ENCODE results near the gene OR6C68.
"Not testable (repeated sequence)": the region's sequence is repeated elsewhere in the genome, so short reads cannot be mapped to it uniquely, and the experiment has no call there.

The OR6C68 gene

DNA sequence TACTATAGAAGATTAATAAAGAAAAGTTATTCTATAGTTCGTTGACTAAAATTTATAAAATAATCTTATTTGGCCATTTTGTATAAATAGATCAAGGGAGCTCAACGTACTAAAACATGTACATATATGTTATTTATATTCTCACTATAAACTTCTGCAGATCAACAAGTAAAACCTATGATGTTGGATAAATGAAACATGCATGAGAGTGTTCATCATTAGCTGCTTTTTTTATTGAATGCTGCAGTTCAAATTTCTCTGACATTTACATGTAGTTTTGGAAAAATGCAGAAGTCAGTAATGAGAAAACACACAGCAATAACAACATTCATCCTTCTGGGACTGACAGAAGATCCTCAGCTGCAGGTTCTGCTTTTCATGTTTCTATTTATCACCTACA is at the start of gene OR6C68:
TSS of gene OR6C68 (plus strand) at position 301 of the 400 bp plus-strand sequence. CDS start at position 301, 0 bp downstream.
- DNase-seq (ENCODE audit: low read depth in 2 of 2), result no peak

GRCh38 chr12:55443776-55444175 is 48.4 kb upstream of the OR6C68 start, which contains the start of gene OR6C2:
OR6C2 (plus strand) TSS chr12:55444076; CDS start chr12:55452214, 8,138 bp downstream.
- no peak for DNase-seq (ENCODE audit: low read depth in 2 of 2)

DNA sequence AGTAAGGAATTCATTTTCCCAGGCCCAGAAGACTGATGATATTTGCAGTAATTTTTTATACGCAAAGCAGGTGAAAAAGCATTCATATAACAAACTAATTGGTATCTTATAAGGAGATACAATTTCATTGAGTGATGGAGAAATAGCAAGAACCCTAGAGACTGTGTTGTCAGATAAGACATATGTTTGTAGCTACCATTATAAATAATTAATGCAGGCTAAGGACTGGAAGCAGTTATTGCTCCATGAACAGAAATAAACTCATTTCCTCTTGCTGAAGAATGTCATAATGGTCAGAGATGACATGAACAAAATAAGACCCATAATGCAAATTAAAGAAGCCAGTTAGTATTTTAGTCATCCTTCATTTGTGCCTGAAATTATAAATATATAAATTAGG is 46.8 kb upstream of the OR6C68 start:
- no peak for DNase-seq (ENCODE audit: low read depth in 2 of 2)

DNA sequence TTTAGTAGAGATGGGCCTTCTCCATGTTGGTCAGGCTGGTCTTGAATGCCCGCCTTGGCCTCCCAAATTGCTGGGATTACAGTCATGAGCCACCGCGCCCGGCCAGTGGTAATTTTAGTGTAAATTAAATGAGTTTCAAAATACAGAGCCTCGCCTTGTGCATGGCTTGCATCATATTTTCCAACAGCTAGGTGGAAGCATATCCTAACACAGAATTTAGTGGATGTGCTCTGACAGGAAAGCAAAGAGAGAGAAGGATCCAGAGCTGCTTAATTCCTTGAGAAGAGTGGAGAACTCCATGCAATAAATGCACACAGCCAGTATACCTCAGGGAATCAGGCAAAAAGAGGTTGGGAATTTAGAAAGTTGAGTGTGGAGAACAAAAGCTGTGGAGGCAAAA is 45.9 kb upstream of the OR6C68 start:
- DNase-seq (ENCODE audit: low read depth in 2 of 2), result no peak

DNA sequence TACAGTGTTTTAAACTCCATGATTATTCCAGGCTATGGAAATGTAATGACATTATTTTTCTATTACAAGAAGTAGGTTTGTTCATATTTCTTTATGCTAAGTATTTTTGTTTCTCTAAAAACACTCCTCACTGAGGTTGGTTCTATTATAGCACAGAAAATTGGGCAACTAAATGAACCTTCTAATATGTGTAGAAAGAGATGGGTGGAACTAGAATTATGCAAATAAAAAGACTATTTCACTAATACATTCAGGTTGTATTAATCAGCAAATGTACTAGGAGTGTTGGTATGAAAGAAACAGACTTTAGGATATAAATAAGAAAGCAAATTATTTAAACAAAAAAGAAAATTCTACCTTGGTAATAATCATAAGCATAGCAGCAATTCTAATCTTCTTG is 43.4 kb upstream of the OR6C68 start:
- DNase-seq (ENCODE audit: low read depth in 2 of 2), result no peak

GRCh38 chr12:55464926-55465325 is 27.3 kb upstream of the OR6C68 start:
- DNase-seq (ENCODE audit: low read depth in 2 of 2), result not testable (repeated sequence)

DNA sequence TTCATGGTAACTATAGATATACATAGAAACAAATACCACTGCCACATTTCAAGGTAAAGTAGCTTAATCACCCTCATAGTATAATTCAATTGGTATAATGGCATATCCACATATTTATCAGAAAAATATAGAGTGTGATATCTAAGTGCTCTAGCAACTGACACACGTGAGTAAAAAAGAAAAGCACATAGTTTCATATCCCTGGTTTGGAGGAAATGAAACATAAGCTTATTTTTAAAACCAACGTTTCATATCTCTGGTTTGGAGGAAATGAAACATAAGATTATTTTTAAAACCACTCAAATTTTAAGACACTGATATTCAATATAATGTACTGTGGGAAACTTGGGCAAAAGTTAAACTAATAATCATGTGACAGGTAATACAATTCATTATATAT is 24.3 kb upstream of the OR6C68 start:
- no peak for DNase-seq (ENCODE audit: low read depth in 2 of 2)

- no peak for DNase-seq (ENCODE audit: low read depth in 2 of 2)
Measured at GRCh38 chr12:55469291-55469690, 22.9 kb upstream of the OR6C68 start.

GRCh38 chr12:55470088-55470829 is 21.9 kb upstream of the OR6C68 start, which contains the start of gene OR6C70:
OR6C70 (minus strand) TSS chr12:55470138; CDS start chr12:55470138, 0 bp downstream.
- no peak for DNase-seq (ENCODE audit: low read depth in 2 of 2)

DNA sequence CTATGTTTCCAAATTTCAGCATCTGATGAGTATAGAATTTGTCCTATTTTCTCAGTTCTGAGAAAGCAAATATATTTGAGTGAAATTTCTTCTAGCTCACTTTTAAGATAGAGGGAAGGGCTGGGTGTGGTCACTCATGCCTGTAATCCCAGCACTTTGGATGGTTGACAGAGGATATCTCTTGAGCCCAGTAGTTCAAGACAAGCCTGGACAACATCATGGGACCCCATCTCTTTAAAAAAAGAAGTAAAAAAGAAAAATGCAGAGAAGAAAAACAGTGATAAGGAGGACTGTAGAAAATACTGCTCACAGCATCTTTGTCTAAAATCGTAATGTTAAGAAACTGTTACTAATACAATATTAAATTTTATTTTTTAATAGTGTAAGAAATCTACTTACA is 19.9 kb upstream of the OR6C68 start:
- no peak for DNase-seq (ENCODE audit: low read depth in 2 of 2)

- DNase-seq (ENCODE audit: low read depth in 2 of 2), result not testable (repeated sequence)
Measured at GRCh38 chr12:55479136-55479535, 13.0 kb upstream of the OR6C68 start.

DNA sequence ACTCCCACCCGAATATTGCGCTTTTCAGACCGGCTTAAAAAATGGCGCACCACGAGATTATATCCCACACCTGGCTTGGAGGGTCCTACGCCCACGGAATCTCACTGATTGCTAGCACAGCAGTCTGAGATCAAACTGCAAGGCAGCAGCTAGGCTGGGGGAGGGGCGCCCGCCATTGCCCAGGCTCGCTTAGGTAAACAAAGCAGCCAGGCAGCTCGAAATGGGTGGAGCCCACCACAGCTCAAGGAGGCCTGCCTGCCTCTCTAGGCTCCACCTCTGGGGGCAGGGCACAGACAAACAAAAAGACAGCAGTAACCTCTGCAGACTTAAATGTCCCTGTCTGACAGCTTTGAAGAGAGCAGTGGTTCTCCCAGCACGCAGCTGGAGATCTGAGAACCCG is 7.9 kb upstream of the OR6C68 start:
- DNase-seq (ENCODE audit: low read depth in 2 of 2), result not testable (repeated sequence)

GRCh38 chr12:55495490-55495889 is 3.3 kb downstream of the OR6C68 start:
- no peak for DNase-seq (ENCODE audit: low read depth in 2 of 2)

DNA sequence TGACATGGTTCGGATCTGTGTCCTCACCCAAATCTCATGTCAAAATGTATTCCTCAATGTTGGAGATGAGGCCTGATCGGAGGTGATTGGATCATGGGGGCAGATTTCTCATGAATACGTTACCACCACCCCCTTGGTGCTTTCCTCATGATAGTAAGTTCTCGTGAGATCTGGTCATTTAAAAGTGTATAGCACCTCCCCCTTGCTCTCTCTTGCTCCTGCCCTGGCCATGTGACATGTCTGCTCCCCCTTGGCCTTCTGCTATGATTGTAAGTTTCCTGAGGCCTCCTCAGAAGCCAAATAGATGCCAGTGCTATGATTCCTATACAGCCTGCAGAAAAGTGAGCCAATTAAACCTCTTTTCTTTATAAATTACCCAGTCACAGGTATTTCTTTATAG is 7.1 kb downstream of the OR6C68 start:
- no peak for DNase-seq (ENCODE audit: low read depth in 2 of 2)

- DNase-seq (ENCODE audit: low read depth in 2 of 2), result no peak
Measured at GRCh38 chr12:55499810-55500252, 7.7 kb downstream of the OR6C68 start.

GRCh38 chr12:55501601-55502000 is 9.4 kb downstream of the OR6C68 start:
- no peak for DNase-seq (ENCODE audit: low read depth in 2 of 2)

GRCh38 chr12:55515696-55516095 is 23.5 kb downstream of the OR6C68 start:
- DNase-seq (ENCODE audit: low read depth in 2 of 2), result no peak

- no peak for DNase-seq (ENCODE audit: low read depth in 2 of 2)
Measured at GRCh38 chr12:55516391-55516790, 24.2 kb downstream of the OR6C68 start.

Data from stimulated activated CD8-positive, alpha-beta memory T cell treated with anti-CD3 and anti-CD28 coated beads, Interleukin-7, amount 100 ng/mL, for 1 hour (primary cell).